ENCODE results near the gene PCP4.

PCP4 gene

DNA sequence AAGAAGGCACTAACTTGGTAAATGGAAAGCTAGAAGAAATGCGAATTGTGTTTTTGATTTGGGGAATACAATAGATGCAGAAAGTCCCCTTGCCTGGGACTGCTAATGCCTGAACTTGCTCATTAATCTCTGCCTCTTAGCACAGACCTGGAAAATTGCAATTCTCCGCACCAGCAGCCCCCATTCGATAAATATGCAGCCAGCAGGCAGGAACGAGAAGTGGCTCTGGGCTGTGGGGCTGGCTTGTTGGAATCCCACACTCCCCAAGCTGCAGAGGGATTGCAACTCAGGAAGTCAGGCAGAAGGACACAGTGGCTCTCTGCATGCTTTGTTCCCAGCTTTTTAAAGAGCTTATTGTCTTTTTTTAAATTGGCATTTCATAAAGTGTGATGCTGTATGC, 51.3 kb downstream of the PCP4 start:
- no peak for DNase-seq (ENCODE audit: low read depth in 3 of 3)

DNA sequence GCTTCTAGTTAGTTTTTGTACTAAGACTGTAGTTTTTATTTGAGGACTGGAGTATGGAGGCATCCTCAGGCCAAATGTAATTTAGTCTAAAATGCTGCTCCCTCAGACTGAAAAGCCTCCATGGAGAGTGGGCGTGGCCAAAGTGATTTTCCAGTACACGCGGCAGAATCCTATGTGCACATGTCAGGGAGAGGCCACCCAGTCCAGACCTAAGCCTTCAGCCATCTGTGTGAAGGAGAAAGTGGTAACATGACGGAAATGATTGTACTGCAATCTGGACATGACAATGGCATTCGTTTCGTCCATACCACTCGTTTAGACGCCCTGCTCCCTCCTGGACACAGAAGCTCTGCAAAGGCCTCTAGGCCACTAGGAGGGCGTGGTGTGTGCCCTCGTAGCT, 56.2 kb downstream of the PCP4 start:
- no peak for DNase-seq (ENCODE audit: low read depth in 3 of 3)

GRCh38 chr21:39924577-39925308, 57.5 kb downstream of the PCP4 start:
- no peak for DNase-seq (ENCODE audit: low read depth in 3 of 3)

DNA sequence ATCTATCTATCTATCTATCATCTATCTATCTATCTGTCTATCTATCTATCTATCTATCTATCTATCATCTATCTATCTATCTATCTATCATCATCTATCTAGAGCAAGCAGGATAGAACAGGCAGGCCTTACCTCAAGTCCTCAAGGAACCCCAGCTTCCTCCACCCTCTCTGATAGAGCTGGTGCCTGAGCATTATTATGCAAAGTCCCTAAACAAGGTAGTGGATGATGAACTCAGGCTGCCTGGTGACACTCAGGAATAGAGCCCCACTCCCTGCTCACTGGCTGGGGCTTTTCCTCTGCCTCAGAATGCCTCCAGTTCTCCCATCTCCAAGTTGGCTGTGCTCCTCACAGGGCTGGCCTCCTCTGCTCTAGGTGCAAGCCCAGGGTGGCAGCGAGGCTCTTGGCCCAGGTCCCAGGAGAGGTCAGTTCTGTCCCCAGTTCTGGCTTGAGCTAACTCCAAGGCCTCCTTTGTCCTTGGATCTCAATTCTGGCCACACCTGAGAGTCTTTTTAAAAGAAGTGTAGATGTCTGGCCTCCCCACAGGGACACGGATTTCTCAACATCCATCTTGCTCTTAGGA, 60.2 kb downstream of the PCP4 start:
- DNase-seq (ENCODE audit: low read depth in 3 of 3) = no peak

DNA sequence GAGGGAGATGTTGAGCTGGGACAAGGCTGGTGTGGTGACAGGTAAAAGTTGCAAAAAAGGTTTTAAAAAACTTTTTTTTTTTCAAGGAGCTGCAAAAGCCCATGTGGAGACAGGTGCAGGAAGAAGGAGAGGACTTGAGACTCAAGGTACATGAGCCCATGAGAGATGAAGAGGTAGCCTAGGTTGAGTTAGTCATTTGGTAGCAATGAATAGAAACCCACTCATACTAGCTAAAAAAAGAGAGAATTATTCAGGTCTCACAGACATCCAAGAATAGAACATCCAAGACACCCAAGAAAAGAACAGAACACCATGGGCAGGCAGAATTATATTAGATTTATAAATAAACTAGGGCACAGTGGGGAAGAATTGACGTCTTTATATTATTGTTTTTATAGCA, 65.1 kb downstream of the PCP4 start:
- DNase-seq (ENCODE audit: low read depth in 3 of 3) = no peak

DNA sequence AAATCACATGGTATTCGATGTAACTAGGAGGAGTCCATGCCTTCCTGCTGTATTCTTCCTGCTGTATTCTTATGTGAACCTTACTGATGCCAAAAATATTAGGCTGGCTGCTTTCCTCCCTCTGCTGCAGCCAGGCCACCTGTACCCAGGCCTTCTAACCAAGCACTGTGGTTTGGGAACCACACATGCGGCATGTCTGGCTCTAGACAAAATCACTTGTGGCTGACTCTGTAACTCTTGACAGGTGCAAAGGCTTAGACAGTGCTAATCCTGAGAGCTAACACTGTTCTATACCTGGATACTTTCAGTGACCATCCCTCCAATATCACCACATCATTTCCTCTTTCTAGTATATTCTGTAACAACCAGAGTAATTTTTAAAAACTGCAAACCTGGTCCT, 67.7 kb downstream of the PCP4 start:
- no peak for DNase-seq (ENCODE audit: low read depth in 3 of 3)

DNA sequence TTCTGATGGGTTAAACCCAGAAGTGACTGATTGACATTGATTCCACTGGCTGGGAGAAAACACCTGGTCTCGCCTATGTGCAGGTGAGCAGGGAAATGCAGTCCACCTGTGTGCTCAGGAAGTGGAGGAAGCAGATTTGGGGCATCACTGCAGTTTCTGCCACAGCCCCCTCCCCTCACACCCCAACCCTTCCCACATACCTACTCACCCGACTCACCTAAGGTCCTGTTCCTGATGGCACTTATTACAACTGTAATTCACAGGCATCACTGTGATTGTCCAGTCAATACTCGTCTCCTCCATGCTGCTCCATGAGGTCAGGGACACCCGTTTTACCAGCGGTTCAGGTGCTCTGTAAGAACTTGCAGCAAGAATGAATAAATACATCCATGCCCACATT, 68.5 kb downstream of the PCP4 start:
- no peak for DNase-seq (ENCODE audit: low read depth in 3 of 3)

- DNase-seq (ENCODE audit: low read depth in 3 of 3) = no peak
These were observed 70.9 kb downstream of the PCP4 start for GRCh38 chr21:39938086-39938625.

DNA sequence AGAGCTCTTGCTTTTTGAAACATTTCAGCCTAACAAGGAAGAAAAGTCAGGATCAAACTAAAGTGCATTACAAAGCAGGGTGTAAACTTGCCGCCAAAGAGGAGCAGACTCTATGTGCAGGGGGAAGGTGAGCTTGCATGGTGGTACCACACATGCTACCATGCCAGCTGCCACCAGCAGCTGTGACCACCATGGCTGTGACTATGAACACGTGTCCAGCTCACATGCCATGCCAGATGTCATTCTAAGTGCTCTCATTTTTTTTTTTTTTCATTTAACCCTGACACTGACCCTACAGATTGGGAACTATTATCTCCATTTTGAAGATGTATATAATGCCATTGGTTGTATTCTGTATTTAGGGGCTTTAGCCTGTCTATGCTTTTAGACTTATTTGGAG, 79.0 kb downstream of the PCP4 start:
- DNase-seq (ENCODE audit: low read depth in 3 of 3) = no peak

DNA sequence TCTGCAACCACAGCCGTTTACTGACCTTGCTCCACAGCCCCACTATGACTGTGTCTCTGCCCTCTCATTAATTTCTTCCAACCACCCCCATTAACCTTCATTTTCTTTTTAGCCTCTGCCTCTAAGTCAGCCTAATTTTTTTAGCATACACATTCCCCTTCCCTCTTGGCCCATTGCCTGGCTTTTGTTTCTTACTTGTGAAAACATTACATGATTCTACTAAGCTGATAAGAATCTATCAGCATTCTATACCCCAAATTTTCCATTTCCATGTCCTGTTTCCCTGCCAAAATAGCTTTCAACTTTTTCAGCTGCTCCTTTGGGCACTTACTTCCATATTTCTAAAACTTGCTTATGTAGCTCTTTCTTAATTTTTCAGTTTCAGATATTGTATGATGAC, 79.8 kb downstream of the PCP4 start:
- no peak for DNase-seq (ENCODE audit: low read depth in 3 of 3)

- DNase-seq (ENCODE audit: low read depth in 3 of 3) = no peak
These were observed 84.2 kb downstream of the PCP4 start for GRCh38 chr21:39951183-39952101.

DNA sequence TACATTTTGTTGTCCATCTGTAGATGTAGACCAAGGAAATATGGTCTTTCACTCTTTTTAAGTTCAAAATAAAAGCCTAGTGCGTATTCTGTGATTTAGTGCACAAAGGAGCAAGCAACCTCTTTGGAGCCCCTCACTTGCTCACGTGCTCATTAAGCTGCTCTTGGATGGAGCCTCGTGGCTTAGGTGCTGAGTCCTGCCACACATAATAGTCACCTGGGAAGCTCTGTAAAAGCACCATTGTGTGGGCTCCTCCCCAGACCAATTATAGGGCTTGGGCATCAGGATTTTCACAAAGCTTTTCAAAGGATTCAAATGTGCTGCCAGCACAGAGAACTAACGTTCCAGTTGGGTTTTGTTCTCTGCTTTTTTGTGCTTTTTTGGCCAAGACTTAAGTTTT, 85.0 kb downstream of the PCP4 start:
- DNase-seq (ENCODE audit: low read depth in 3 of 3) = no peak

DNA sequence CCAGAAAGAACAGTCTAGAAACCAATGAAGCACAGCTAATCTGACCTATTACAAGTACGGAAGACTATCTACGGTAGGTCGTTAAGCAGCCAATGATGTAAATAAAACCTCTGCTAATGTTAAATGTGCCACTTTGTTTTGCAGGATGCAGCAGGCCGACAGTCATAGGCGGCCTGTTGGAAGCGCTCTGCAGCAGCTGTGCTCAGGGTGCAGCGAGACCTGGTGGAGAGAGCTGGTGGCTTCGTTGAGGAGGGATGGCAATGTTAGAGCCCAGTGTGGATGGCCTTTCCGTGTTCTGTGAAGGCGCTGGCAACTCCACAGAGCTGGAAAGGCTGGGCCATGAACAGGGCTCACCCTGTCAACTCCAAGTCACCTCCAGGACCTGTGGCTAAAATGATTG, 87.3 kb downstream of the PCP4 start:
- no peak for DNase-seq (ENCODE audit: low read depth in 3 of 3)

DNA sequence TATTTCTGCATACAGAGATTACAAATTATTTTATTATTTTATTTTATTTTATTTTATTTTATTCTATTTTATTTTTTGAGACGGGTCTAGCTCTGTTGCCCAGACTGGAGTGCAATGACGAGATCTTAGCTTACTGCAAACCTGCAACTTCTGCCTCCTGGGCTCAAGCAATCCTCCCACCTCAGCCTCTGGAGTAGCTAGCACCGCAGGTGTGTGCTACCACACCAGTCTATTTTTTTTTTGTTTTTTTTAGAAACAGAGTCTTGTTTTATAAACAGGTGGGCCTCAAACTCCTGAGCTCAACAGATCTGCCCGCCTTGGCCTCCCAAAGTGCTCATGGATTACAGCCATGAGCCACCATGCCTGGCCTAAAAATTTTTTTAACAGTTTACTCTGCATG, 88.1 kb downstream of the PCP4 start:
- no peak for DNase-seq (ENCODE audit: low read depth in 3 of 3)

DNA sequence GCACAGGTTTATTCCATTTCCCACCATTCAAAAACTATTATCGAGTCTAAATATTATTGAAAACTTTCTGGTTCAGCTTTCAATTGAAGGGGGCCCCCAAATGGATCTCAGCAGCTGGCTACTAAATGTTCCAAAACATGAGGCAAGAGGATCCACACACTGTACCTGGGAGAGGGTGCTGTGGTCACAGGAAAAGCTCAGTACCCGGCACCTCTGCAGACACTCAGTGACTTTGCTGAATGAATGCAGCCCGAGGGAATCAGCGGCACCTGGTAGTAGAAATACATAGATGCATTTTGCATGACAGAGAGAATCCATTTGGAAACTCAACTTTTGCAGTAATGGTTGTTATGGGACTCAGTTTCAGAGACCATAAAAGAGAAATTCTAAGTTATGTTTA, 89.3 kb downstream of the PCP4 start:
- no peak for DNase-seq (ENCODE audit: low read depth in 3 of 3)

GRCh38 chr21:39958731-39959130, 91.5 kb downstream of the PCP4 start:
- DNase-seq (ENCODE audit: low read depth in 3 of 3) = no peak

GRCh38 chr21:39961251-39961650, 94.0 kb downstream of the PCP4 start:
- DNase-seq (ENCODE audit: low read depth in 3 of 3) = no peak

- no peak for DNase-seq (ENCODE audit: low read depth in 3 of 3)
These were observed 97.8 kb downstream of the PCP4 start for GRCh38 chr21:39965026-39965425.

DNA sequence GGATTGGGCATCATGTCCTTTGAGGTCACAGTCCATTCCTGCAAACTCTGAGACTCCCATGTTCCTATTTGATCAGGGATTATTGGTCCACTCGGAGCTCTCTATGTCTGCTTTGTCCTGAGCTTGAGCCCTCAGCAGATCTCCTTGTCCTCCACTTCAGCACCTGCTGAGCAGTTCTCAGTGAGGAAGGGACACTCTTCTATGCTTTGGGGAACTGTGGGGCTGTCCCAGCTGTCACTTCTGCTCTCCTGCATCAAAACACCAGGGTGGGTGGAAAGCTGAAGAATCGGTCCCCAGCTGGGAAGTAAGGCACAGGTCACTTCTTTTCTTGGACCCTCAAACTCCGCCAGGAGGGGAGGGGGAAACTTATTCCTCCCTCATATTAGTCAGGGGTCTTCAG, 99.5 kb downstream of the PCP4 start:
- no peak for DNase-seq (ENCODE audit: low read depth in 3 of 3)

DNA sequence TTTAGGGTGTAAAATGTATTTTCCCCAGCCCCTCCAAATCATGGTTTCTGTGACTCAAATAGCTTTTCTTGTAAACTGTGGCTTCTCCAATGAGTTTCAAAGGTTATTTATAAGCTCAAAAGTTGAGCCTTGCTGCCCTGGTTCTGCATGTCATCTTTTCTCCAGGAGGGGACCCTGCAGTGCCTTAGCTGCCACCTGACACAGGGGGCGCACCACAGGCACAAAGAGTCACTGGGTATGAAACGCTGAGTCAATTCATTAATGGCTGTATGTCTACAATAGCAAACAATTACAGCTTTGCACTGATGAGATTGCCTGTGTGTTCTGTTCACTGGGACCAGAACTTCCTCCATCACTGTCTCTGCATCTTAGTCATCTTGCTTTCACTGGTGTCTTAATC, 100.8 kb downstream of the PCP4 start:
- DNase-seq (ENCODE audit: low read depth in 3 of 3) = no peak

DNA sequence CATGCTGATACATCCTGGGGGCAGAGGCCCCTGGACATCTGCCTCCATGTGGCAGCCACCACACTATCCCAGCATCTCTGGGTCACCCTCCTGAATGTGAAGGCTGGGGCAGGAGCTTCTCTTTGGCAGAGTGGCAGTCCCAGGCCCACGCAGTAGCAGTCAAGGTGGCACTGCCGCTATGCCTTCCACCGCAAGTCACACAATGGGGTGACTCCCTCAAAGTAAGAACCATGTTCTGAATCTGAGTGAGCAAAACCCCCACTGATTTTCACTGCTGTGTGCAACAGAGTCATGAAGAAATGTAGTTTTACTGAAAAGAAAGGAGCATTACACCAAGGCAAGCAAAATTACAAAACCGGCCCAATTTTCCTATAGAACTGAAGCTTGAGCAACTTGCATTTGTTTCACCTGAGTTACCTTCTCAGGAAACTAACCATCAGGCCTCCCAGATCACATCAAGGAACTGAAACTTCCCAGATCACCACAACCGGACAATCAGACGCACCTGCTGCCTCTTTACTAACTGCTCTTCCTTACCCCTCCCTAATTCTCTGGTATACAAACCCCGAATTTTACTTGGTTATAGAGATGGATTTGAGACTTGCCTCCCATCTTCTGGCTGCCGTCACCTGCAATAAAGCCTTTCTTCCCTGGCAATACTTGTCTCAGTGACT, 102.6 kb downstream of the PCP4 start:
- no peak for DNase-seq (ENCODE audit: low read depth in 3 of 3)

GRCh38 chr21:39971956-39972355, 104.7 kb downstream of the PCP4 start:
- no peak for DNase-seq (ENCODE audit: low read depth in 3 of 3)
